Fibroblast of the aortic adventitia (primary cell): ENCODE data around the gene UAP1L1. TPM values are rescaled to one million over a fixed set of nuclear protein-coding genes. Genes with fewer than 3 reads are reported as not detected.
A peak's percentile ranks its signal among the peaks of the same experiment; 100 is the strongest.

Experiments used
- DNase-seq: peaks from one replicate; pipeline ENCODE4 v3.0.0-alpha.2; 2010; ENCODE audit warnings: low read depth
- H3K4me3 ChIP-seq: 2 replicates; pipeline ENCODE4 v1.5.1; 2011; ENCODE audit warnings: low read depth, mild to moderate bottlenecking, control low read depth, low read length, moderate library complexity
- CTCF ChIP-seq: IDR thresholded peaks from 2 replicates; pipeline ENCODE4 v1.5.1; 2011; ENCODE audit warnings: mild to moderate bottlenecking, low read length, control low read depth, inconsistent platforms; ENCODE audit not compliant: insufficient read depth
- total RNA-seq: library from RNA; depleted of rRNA; stranded (reverse); fragments of >200 nt; gene quantifications from 2 replicates; pipeline ENCODE4 v1.2.3, GENCODE V29; 2012; ENCODE audit warnings: low replicate concordance

Gene UAP1L1
- total RNA-seq, 1 donor, result 12.7 TPM

- DNase-seq, result peak; percentile 76
- TF ChIP-seq CTCF, result no peak
- peak within 1 kb of the TSS; percentile 49 for H3K4me3 ChIP-seq
Observed at GRCh38 chr9:137070201-137070905, 7.0 kb upstream of the UAP1L1 start, which contains the start of gene SAPCD2. Gene SAPCD2, minus strand, starts transcription at chr9:137070557. Its CDS starts 97 bp downstream, at chr9:137070460.

GRCh38 chr9:137070906-137071275 is 6.4 kb upstream of the UAP1L1 start:
- peak overlapping the region; percentile 47 for H3K4me3 ChIP-seq
- TF ChIP-seq CTCF, result peak; percentile 17

DNA sequence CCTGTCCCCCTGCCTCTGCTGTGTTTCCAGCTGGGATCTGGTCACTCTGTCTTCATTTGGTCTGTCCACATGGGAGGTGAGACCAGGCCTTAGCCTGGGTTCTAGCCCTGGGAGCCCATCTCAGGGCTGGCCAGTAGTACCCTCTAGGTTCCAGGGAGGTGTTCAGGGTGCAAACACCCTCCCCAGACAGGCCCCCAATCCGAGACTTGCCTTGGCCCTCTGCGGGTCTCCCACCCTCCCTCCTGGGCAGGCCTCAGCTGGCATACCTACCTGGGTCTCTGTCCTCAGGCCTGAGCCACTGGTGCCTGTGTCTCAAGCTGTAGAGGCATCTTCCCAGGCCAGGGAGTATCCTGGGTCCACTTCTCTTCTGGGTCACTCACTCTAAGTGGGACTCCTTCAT is 6.0 kb upstream of the UAP1L1 start:
- DNase-seq, result no peak
- TF ChIP-seq CTCF, result no peak
- H3K4me3 ChIP-seq, result no peak overlapping the region

More at GRCh38 chr9:137070906-137071275, 6.4 kb upstream of the UAP1L1 start:
- DNase-seq, result no peak

DNA sequence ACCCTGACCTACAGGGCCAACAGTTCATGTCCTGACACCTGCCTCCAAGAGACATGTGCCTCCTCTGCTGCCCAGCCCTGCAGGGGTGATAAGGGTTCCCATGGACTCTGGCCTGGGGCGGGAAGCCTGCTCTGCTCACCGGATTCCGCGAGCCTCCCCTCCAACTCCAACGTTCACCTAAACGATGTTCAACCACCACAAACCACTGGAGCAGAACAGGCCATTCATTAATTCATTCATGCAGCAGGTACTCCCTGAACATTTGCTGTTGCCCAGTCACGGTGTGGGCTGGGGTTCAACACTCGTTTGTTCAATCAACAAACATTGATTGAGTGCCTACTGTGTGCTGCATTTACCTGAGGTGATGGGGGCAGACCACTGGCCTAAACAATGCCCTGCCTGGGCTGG is 3.3 kb upstream of the UAP1L1 start:
- no peak overlapping the region for H3K4me3 ChIP-seq
- DNase-seq, result no peak
- no peak for TF ChIP-seq CTCF

DNA sequence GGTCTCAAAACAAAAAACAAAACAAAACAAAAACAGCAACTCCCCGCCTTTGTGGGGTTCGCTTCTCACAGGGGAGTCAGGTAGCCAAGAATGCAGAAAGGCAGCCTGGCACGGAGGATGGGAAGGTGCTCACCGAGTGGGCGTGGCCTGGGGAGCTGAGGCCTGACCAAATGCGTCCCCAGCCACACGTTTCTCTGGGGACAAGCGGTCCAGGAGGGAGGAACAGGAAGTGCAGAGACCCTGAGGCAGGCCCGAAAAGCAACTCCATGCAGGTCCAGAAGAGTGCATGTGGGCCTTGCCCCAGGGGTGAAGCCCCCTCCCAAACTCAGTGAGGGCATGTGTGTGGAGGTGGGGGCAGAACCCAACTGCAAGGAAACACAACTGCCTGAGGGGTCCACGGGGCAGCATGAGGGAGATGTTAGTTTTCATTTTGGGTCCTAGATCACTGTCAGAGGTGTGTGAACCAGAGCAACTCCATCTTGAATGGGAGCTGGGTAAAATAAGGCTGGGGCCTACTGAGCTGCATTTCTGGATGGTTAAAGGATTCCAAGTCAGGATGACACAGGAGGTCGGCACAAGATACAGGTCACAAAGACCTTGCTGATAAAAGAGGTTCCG is 2.6 kb upstream of the UAP1L1 start:
- DNase-seq, result no peak
- no peak overlapping the region for H3K4me3 ChIP-seq
- no peak for TF ChIP-seq CTCF

- H3K4me3 ChIP-seq, result no peak overlapping the region
- no peak for TF ChIP-seq CTCF
- DNase-seq, result no peak
Observed at GRCh38 chr9:137075275-137075775, 2.0 kb upstream of the UAP1L1 start.
